Measurements from ENCODE around the gene NDUFB5. TPM values are rescaled to one million over a fixed set of nuclear protein-coding genes. Genes with fewer than 3 reads are reported as not detected.

The NDUFB5 gene
- total RNA-seq, 4 donors from 2014 or later: 55.9 to 123 (median 95.2) TPM

- WGBS, 2 donors: 83 to 88% methylated on average over 1 of the region's 1 CpG
- TF ChIP-seq POLR2A (IDR thresholded peaks at IDR 0.05) (no peak), CTCF (IDR thresholded peaks at IDR 0.05) (no peak)
Measured at GRCh38 chr3:179591313-179591712, 13.3 kb upstream of the NDUFB5 start.

GRCh38 chr3:179599531-179599930 is 5.1 kb upstream of the NDUFB5 start:
- peaks cover 0 to 19% (median 10%) of the 10 kb centered on the region in 3 donors for H3K4me1 ChIP-seq
- intact Hi-C loops (cut with DNase I): no loop called here
- no peak overlapping the region for H3K27ac ChIP-seq
- no peaks in the 10 kb centered on the region for H3K27me3 ChIP-seq
- TF ChIP-seq POLR2A (IDR thresholded peaks at IDR 0.05): no peak
- no peak for TF ChIP-seq CTCF (IDR thresholded peaks at IDR 0.05)
- 95 to 96% methylated on average over 4 of the region's 4 CpGs for WGBS, 2 donors
- H3K36me3 ChIP-seq: peaks cover 7 to 80% (median 12%) of the 10 kb centered on the region in 3 donors
- no peak for DNase-seq
- H3K9me3 ChIP-seq: no peaks in the 10 kb centered on the region
- no peak overlapping the region for H3K4me3 ChIP-seq

More at GRCh38 chr3:179591313-179591712, 13.3 kb upstream of the NDUFB5 start:
- DNase-seq: no peak
- Histone ChIP-seq H3K4me1 (no peaks in the 10 kb centered on the region), H3K27me3 (no peaks in the 10 kb centered on the region), H3K36me3 (peaks cover 0 to 100% (median 53%) of the 10 kb centered on the region in 3 donors), H3K9me3 (no peaks in the 10 kb centered on the region), H3K4me3 (no peak overlapping the region), H3K27ac (no peak overlapping the region)
- intact Hi-C loops (cut with DNase I): no loop called here

GRCh38 chr3:179603321-179603720 is 1.3 kb upstream of the NDUFB5 start:
- TF ChIP-seq POLR2A (IDR thresholded peaks at IDR 0.05) (no peak), CTCF (IDR thresholded peaks at IDR 0.05) (no peak)
- H3K4me3 ChIP-seq: peak overlapping the region in 2 of 4 donors; percentile 66 to 95
- no peaks in the 10 kb centered on the region for H3K9me3 ChIP-seq
- no peak for DNase-seq
- peaks cover 11 to 40% (median 23%) of the 10 kb centered on the region in 3 donors for H3K4me1 ChIP-seq
- WGBS, 2 donors: 71 to 81% methylated on average over 4 of the region's 4 CpGs
- H3K27me3 ChIP-seq: no peaks in the 10 kb centered on the region
- no peak overlapping the region for H3K27ac ChIP-seq
- H3K36me3 ChIP-seq: peaks cover 4 to 53% (median 7%) of the 10 kb centered on the region in 3 donors
- intact Hi-C loops (cut with DNase I): no loop called here

GRCh38 chr3:179603831-179604230 is 763 bp upstream of the NDUFB5 start:
- peaks cover 11 to 40% (median 23%) of the 10 kb centered on the region in 3 donors for H3K4me1 ChIP-seq
- peak overlapping the region; percentile 93 to 98 (median 94) for H3K27ac ChIP-seq
- no peak for DNase-seq
- H3K36me3 ChIP-seq: peaks cover 0 to 49% (median 7%) of the 10 kb centered on the region in 3 donors
- no peak for TF ChIP-seq CTCF (IDR thresholded peaks at IDR 0.05)
- no peak for TF ChIP-seq POLR2A (IDR thresholded peaks at IDR 0.05)
- 0% methylated on average over 3 of the region's 3 CpGs for WGBS, 2 donors
- H3K9me3 ChIP-seq: no peaks in the 10 kb centered on the region
- intact Hi-C loops (cut with DNase I): no loop called here
- peak overlapping the region; percentile 66 to 98 (median 88) for H3K4me3 ChIP-seq
- no peaks in the 10 kb centered on the region for H3K27me3 ChIP-seq

GRCh38 chr3:179606534-179607085 is 2.0 kb downstream of the NDUFB5 start:
- Histone ChIP-seq H3K27ac (no peak overlapping the region), H3K36me3 (peaks cover 0 to 32% (median under 1%) of the 10 kb centered on the region in 3 donors), H3K4me3 (no peak overlapping the region), H3K4me1 (peaks cover 11 to 43% (median 23%) of the 10 kb centered on the region in 3 donors), H3K9me3 (no peaks in the 10 kb centered on the region), H3K27me3 (no peaks in the 10 kb centered on the region)
- intact Hi-C loops (cut with DNase I): no loop called here
- TF ChIP-seq CTCF (IDR thresholded peaks at IDR 0.05) (no peak), POLR2A (IDR thresholded peaks at IDR 0.05) (no peak)
- no peak for DNase-seq
- 85 to 87% methylated on average over 4 of the region's 4 CpGs for WGBS, 2 donors
